ENCODE measurements around the gene HMX1. TPM values are rescaled to one million over a fixed set of nuclear protein-coding genes. Genes with fewer than 3 reads are reported as not detected.

The HMX1 gene
- total and polyA plus RNA-seq, 2 experiments from 2014 or later: 0.69 TPM; not detected in 1

DNA sequence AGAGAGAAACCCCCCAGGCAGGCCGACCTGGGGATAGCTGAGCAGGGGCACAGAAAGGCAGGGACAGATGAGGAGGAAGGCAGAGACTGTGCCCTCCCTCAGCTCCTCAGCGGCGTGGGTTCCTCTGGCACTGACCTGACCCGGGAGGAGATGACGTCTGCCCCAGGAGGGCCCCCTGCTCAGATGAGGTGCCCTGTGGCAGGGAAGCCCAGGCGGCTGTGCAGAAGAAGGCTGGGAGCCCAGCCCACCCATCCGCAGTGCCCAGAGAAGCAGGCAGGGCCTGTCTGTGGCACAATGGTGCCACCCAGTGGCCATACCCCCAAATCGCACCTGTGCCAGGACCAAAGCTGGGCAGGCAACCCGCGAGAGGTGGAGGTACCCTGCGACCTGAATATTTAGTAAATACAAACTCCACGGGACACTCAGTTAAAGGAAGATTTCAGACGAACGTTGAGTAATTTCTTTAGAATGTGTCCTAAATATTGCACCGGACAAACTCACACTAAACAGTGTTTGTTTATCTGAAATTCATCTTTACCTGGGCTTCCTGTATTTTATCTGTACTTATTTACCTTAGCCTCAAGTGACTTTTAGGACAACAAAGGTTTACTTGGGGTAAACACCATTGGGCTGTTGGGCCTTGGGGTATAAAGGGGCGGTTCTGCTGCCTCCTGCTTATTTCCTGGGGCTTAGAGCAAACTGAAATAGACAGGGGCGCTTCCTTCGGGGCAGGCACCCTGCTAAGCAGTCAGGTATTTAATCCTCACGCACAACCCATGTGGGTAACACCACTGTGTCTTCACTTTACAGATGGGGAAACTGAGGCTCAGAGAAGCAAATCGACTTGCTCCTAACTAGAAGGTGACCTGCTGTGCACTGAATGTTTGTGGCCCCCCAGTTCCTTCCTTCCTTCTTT lies 46.5 kb upstream of the HMX1 start:
- H3K27ac ChIP-seq (ENCODE audit: low read depth): no peak overlapping the region
- ATAC-seq: peak; percentile 93
- peaks cover 15% of the 10 kb centered on the region for H3K27me3 Mint-ChIP-seq (ENCODE audit: insufficient read depth, low read depth, poor library complexity)
- H3F3A ChIP-seq (replicated peaks; ENCODE audit: low read depth): no peaks in the 10 kb centered on the region
- H3K4me3 ChIP-seq: no peak overlapping the region
- H3K36me3 ChIP-seq (ENCODE audit: insufficient read depth): no peaks in the 10 kb centered on the region
- no peak overlapping the region for H2AFZ ChIP-seq
- no peak overlapping the region for H3K4me2 ChIP-seq
- TF ChIP-seq, protein P1, sequence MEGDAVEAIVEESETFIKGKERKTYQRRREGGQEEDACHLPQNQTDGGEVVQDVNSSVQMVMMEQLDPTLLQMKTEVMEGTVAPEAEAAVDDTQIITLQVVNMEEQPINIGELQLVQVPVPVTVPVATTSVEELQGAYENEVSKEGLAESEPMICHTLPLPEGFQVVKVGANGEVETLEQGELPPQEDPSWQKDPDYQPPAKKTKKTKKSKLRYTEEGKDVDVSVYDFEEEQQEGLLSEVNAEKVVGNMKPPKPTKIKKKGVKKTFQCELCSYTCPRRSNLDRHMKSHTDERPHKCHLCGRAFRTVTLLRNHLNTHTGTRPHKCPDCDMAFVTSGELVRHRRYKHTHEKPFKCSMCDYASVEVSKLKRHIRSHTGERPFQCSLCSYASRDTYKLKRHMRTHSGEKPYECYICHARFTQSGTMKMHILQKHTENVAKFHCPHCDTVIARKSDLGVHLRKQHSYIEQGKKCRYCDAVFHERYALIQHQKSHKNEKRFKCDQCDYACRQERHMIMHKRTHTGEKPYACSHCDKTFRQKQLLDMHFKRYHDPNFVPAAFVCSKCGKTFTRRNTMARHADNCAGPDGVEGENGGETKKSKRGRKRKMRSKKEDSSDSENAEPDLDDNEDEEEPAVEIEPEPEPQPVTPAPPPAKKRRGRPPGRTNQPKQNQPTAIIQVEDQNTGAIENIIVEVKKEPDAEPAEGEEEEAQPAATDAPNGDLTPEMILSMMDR (conservative IDR thresholded peaks at IDR 0.05; ENCODE audit: low read depth in 2 of 2): peak; percentile 89 to 96
- TF ChIP-seq ZNF114 (CRISPR knock-in tag; IDR thresholded peaks at IDR 0.05): no peak
- DNase-seq (ENCODE audit: low spot score): peak; percentile 82
- H3K9me3 Mint-ChIP-seq: peaks cover 3% of the 10 kb centered on the region; the same call in 1 of the 3 replicates
- H3K9me2 ChIP-seq (ENCODE audit: insufficient read depth): no peaks in the 10 kb centered on the region
- H3K27me3 ChIP-seq (ENCODE audit: insufficient read depth): no peaks in the 10 kb centered on the region
- no peaks in the 10 kb centered on the region for H3K36me3 Mint-ChIP-seq (ENCODE audit: low read depth)
- no peaks in the 10 kb centered on the region for H3K4me1 Mint-ChIP-seq
- H3K27ac Mint-ChIP-seq: no peak overlapping the region
- H4K20me1 ChIP-seq (replicated peaks; ENCODE audit: insufficient read depth): no peaks in the 10 kb centered on the region
- no peaks in the 10 kb centered on the region for H3K4me1 ChIP-seq (ENCODE audit: insufficient read depth)
- no peaks in the 10 kb centered on the region for H3K79me2 ChIP-seq (replicated peaks; ENCODE audit: insufficient read depth)
- H3K4me3 Mint-ChIP-seq: no peak overlapping the region

DNA sequence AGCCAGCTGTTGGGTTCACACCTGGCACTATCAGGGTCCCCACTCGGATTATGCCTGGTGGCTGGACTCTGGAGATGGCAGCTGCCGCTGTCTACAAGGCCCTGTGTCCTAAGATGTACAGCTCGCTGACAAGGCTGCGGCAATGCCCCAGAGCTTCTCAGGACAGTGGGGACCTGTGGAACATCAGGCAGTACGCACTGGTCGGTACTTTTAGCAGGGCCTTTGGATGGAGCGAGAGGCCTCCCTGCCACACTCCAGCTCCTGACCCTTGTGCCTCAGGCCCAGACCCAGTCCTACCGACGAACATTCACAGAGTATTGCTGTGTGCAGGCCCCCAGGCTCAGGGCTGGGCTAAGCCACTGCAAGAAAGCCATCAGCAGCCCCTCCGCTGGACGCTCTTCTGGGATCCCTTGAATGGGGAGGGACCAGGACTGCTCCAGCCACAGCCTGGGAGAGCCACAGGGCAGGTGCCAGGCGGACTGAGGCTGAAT lies 45.7 kb upstream of the HMX1 start:
- no peaks in the 10 kb centered on the region for H3K79me2 ChIP-seq (replicated peaks; ENCODE audit: insufficient read depth)
- no peaks in the 10 kb centered on the region for H3K9me3 Mint-ChIP-seq
- no peak overlapping the region for H3K4me3 Mint-ChIP-seq
- no peak overlapping the region for H3K27ac ChIP-seq (ENCODE audit: low read depth)
- no peaks in the 10 kb centered on the region for H4K20me1 ChIP-seq (replicated peaks; ENCODE audit: insufficient read depth)
- no peaks in the 10 kb centered on the region for H3K9me2 ChIP-seq (ENCODE audit: insufficient read depth)
- H3K4me2 ChIP-seq: no peak overlapping the region
- H3K27me3 Mint-ChIP-seq (ENCODE audit: insufficient read depth, low read depth, poor library complexity): peaks cover 15% of the 10 kb centered on the region
- TF ChIP-seq, protein P2, sequence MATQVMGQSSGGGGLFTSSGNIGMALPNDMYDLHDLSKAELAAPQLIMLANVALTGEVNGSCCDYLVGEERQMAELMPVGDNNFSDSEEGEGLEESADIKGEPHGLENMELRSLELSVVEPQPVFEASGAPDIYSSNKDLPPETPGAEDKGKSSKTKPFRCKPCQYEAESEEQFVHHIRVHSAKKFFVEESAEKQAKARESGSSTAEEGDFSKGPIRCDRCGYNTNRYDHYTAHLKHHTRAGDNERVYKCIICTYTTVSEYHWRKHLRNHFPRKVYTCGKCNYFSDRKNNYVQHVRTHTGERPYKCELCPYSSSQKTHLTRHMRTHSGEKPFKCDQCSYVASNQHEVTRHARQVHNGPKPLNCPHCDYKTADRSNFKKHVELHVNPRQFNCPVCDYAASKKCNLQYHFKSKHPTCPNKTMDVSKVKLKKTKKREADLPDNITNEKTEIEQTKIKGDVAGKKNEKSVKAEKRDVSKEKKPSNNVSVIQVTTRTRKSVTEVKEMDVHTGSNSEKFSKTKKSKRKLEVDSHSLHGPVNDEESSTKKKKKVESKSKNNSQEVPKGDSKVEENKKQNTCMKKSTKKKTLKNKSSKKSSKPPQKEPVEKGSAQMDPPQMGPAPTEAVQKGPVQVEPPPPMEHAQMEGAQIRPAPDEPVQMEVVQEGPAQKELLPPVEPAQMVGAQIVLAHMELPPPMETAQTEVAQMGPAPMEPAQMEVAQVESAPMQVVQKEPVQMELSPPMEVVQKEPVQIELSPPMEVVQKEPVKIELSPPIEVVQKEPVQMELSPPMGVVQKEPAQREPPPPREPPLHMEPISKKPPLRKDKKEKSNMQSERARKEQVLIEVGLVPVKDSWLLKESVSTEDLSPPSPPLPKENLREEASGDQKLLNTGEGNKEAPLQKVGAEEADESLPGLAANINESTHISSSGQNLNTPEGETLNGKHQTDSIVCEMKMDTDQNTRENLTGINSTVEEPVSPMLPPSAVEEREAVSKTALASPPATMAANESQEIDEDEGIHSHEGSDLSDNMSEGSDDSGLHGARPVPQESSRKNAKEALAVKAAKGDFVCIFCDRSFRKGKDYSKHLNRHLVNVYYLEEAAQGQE (IDR thresholded peaks at IDR 0.05; ENCODE audit: unreplicated experiment): no peak
- TF ChIP-seq, protein P3, sequence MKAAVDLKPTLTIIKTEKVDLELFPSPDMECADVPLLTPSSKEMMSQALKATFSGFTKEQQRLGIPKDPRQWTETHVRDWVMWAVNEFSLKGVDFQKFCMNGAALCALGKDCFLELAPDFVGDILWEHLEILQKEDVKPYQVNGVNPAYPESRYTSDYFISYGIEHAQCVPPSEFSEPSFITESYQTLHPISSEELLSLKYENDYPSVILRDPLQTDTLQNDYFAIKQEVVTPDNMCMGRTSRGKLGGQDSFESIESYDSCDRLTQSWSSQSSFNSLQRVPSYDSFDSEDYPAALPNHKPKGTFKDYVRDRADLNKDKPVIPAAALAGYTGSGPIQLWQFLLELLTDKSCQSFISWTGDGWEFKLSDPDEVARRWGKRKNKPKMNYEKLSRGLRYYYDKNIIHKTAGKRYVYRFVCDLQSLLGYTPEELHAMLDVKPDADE (IDR thresholded peaks at IDR 0.05): no peak
- no peak for TF ChIP-seq NANOG (IDR thresholded peaks at IDR 0.05; ENCODE audit: borderline replicate concordance)
- TF ChIP-seq, protein P1 (conservative IDR thresholded peaks at IDR 0.05; ENCODE audit: low read depth in 2 of 2): no peak
- TF ChIP-seq STAT1 (IDR thresholded peaks at IDR 0.05; ENCODE audit: unreplicated experiment): no peak
- no peak for TF ChIP-seq POLR2AphosphoS5 (IDR thresholded peaks at IDR 0.05; ENCODE audit: low read depth)
- no peak for TF ChIP-seq CREB1 (CRISPR knock-in tag; IDR thresholded peaks at IDR 0.05; ENCODE audit: low read depth)
- H3K4me1 Mint-ChIP-seq: no peaks in the 10 kb centered on the region
- no peak overlapping the region for H2AFZ ChIP-seq
- H3K27me3 ChIP-seq (ENCODE audit: insufficient read depth): no peaks in the 10 kb centered on the region
- H3K36me3 Mint-ChIP-seq (ENCODE audit: low read depth): no peaks in the 10 kb centered on the region
- peak; percentile 16; the same call in 2 of the 3 replicates for ATAC-seq
- H3K4me3 ChIP-seq: no peak overlapping the region
- no peak overlapping the region for H3K27ac Mint-ChIP-seq
- no peaks in the 10 kb centered on the region for H3F3A ChIP-seq (replicated peaks; ENCODE audit: low read depth)
- no peaks in the 10 kb centered on the region for H3K36me3 ChIP-seq (ENCODE audit: insufficient read depth)
- no peak for DNase-seq (ENCODE audit: low spot score)
- H3K4me1 ChIP-seq (ENCODE audit: insufficient read depth): no peaks in the 10 kb centered on the region
